GM19239 (cell line): ENCODE results near the gene SMCO3.

ENCODE experiments used
- DNase-seq: peaks from one replicate; pipeline ENCODE4 v3.0.0; 2011; ENCODE audit warnings: low spot score; ENCODE audit not compliant: insufficient read length
- FAIRE-seq: peaks from 2 replicates; lab custom pipeline; 2011; peaks lifted over from hg19 to GRCh38; lab: Jason Lieb, UNC

Gene SMCO3

DNA sequence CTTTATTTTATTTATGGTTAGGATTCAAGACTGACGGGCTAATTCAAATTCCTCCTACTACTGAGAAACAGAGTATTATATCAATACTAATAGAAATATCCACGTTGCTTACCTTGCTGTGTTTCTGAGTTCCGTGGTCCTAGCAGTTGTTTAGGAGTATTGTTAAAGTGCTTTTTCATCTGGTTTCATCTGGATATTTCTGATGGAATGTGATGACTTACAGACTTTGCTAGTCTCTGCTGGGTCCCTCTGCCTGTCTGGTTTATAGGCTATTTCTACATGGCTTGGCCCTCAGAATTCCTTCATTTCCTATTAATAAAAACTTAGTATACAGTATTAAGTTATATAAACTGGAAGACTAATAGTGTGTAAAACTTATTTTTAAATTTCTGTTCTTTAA, at the start of gene SMCO3:
Gene SMCO3, minus strand, starts transcription at position 169 of the 400 bp plus-strand sequence. CDS start 7,502 bp downstream, outside the sequence.
- no peak for DNase-seq
- no peak for FAIRE-seq

DNA sequence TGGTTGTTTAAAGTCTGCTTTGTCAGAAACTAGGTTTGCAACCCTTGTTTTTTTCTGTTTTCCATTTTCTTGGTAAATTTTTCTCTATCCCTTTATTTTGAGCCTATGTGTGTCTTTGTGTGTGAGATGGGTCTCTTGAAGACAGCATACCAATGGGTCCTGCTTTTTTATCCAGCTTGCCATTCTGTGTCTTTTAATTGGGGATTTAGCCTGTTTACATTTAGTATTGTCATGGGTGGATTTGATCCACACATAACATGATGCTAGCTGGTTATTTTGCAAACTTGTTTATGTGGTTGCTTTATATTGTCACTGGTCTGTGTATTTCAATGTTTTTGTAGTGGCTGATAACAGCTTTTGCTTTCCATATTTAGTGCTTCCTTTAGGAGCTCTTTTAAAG, 46.5 kb upstream of the SMCO3 start:
- FAIRE-seq (no peak), DNase-seq (no peak)

DNA sequence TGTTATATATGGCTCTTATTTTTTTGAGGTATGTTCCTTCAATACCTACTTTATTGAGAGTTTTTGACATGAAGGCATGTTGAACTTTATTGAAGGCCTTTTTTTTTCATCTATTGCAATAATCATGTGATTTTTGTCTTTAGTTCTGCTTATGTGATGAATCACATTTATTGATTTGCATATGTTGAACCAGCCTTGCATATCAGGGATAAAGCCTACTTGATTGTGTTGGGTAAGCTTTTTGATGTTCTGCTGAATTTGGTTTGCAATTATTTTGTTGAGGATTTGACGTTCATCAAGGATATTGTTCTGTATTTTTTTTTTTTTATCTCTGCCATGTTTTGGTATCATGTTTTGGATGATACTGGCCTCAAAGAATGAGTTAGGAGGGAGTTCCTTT, 44.5 kb upstream of the SMCO3 start:
- no peak for DNase-seq
- FAIRE-seq = no peak

DNA sequence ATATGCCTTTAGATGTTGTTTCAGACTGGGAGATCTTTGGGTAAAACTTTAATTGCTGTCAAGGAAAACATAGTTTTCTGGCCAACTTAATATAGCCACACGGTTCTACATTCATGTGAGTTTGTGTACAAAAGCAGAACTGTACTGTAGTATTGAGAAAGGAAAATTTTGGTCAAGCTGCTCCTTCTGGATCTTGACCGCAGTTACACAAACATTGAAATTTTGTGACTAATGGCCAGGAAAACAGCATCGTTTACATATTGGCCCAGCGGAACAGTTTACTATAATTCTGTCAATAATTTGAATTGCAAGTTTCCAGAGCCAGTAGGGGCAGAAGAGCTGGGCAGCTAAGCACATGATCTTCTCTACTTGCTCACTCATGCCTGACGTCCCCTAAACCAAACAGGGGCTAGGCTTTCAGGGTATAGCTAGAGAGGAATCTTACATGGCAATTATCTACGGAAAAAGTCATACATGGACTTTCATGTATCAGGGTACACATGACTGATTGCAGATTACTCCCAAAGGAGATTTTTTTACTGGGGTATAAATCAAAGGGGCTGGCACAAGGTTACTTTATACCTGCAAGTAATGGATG, 40.7 kb upstream of the SMCO3 start:
- no peak for DNase-seq
- peak; percentile 11 for FAIRE-seq

DNA sequence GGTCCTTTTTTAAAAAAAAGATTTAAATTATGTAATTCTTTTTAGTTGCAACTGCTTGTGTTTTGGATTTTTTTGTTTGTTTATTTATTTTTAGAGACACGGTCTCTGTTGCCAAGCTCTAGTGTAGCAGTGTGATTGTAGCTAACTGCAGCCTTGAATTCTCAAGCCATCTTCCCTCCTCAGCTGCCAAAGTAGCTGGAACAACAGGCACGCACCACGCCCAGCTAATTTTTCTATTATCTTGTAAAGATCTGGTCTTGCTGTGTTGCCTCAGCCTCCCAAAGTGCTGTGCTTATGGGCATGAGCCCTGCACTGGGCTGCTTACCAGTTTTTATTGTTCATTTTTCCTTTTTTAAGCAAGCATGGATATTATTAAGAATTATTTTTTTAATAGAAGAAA, 40.0 kb upstream of the SMCO3 start:
- FAIRE-seq (no peak), DNase-seq (no peak)

DNA sequence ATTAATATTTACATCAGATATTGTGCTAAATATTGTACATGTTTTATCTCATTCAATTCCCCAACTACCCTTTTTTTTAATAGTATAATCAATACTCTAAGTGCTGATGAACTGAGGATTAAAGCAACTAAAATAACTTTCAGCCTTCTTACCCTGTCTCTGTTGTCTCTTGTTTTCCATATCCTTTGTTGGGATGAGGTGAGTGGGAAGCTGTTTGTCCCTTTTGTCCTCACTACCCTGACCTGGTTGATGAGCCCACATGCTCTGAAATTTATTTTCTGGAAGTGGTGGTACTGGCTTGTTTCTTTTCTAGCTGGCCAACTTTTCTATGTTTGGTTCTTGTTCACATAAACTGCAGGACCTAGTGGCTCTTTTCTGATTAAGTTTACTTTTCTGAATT, 38.9 kb upstream of the SMCO3 start:
- no peak for FAIRE-seq

DNA sequence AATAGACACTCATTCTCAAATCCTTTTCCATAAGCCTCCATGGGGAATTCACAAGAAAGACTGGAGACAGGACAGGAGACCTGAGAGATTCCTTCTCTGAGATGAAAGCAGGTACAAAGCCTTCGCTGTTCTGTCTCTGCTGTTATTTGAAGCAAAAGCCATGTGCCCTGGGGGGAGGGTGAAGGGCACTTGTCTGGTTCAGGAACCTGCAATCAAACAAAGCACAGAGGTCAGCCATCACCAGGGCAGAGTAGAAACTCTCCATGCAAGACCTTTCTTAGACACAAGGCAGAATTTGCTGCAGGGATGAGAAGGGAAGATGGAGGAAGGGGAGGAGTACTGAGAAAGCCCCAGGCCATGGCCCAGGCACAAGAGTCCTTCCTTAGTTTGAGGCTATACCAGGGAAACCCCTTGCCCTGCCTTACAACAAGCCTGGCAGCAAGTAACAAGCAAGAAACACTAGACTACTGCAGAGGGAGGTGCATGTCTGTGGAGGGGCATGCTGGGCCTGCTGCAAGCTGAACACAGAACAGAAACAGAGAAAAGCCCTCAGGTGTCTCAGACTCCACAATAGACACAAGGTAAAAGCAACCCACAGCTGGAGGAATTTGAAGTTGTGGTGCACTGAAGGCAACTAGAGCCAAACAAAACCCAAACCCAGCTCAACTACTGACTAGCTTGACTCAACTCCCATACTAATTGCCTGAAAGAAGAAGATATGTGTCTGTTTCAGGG, 37.1 kb upstream of the SMCO3 start:
- FAIRE-seq = peak; percentile 53
- DNase-seq = no peak

More for the DNA sequence above, 38.9 kb upstream of the SMCO3 start:
- no peak for DNase-seq

DNA sequence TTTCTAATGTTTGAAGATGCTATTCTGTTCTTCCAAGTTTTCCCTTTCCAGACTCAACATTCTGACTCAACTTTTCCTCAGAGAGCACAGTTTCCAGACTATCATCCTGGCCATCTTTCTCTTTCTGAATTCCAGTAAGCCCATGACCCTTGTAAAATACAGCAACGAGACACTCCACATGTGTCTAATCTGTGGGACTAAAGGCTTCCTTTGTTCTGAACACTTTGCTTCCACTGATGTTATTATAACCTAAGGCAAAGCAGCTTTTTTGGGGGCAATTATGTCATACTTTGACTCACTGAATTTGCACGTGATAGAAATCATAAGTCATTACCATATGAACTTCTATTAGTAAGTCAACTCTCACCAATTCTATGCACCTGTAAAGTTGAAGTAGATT, 35.7 kb upstream of the SMCO3 start:
- DNase-seq (no peak), FAIRE-seq (no peak)

DNA sequence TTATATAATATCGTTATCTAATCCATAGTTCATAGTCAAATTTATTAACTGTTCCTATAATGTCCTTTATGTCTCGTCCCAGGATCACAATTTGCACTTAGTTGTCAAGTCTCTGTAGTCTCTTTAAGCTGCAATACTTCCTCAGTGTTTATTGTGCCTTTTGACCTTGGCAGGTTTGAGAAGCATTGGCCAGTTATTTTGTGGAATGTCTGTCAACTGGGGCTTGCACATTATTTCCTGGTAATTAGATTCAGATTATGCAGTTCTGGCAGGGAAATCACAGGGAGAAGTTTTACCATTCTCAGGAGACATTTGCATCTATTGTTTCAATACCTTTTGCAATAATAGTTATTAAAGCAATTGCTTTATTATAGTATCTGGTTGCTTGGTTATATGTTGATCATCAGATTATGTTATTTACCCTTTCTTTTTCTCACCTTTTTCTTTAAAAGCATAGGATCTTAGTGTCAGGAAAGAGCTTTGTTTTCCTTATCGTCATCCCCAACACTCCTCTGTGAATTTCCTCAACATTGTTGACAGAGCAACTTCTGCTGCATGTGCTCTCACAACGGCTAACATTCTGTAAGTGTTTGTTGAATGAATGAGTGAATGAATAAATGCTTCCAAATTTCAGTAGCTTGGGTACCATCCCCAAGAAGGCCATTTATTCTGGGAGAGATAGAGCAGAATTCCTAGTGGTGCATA, 33.0 kb upstream of the SMCO3 start:
- FAIRE-seq (no peak), DNase-seq (no peak)

DNA sequence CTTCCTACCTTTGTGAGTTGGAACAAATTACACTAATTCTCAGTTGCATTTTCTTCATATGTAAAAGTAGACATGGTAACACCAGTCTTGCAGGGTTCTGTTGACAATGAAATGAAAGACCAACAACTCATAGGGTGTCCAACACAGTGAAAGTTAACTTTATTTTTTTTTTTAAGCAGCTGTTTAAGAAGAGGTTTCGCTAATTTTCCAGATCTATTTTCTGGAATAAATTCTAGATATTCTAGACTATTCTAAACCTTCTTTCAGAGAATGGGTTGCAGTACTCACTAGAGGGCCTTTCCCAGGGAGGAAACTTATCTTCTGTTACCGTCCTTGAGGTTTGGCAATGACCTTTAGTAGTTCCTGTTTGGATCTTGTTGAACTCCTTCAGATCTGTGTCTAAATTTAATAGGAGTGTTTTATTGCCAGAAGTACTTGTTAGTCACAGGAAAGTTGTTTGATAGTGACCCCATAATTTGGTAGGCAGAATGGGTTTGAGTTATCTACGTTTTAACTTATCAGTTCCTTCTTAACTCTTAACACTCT, 32.1 kb upstream of the SMCO3 start:
- no peak for FAIRE-seq
- DNase-seq = no peak

DNA sequence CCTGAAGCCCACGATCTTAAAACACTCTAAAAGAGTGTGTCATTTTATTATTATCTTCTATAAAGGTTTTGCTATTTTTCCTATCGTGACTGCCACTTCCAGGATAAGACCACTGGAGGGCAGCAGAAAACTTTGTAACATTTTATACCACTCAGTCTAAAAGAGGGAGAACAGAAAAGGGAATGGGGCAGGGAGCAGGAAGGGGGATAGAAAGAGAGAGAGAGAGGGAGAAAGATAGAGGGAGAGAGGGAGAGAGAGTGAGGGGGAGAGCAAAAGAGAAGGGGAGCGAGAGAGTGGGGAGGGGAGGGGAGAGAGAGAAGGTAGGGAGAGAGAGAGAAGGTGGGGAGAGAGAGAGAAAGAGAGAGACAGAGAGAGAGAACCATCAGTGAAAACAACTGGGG, 31.4 kb upstream of the SMCO3 start:
- FAIRE-seq (peak; percentile 21), DNase-seq (peak; percentile 7)

DNA sequence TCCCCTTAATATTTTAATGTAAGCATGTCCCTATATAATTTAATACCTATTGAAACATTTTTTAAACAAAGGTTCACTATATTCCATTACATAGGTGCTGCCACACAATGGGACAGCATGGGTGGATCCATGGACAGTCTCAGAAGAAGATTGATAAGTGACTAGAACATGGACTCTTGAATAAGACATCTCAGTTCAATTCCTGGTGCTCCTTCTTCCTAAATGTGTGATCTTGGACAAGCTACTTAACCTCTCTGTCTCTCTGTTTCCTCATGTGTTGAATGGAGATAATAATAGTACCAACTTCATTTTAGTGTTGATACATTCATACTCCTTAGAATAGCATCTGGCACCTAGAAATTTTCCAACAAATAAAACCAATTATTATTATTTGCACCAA, 30.4 kb upstream of the SMCO3 start:
- no peak for FAIRE-seq
- DNase-seq = no peak

DNA sequence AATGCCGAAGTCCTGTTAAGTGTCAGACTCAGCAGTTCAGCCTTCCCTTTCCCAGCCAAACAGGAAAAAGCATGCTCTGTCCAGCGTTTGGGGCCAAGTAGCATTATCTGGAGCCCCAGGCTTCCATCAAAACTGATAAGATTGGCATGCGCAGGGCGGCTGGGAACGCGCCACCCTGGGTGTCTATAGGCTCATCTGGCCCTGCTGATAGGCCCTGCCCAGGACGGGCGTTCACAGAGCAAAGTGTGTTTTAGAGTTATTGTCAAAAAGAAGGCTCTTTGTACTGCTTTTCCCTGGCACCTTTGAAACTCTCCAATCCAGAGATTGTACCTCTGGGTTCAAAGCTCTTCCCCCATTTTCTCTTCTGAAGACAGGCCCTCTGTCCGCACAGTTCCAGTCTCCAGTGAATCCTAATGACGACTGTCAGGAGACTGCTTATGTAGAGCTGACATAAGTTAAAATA, 29.5 kb upstream of the SMCO3 start, which contains the start of gene ART4:
Gene ART4, minus strand, starts transcription at position 102 of the 463 bp plus-strand sequence. CDS start 413 bp downstream, outside the sequence.
- FAIRE-seq = no peak
- DNase-seq = no peak

DNA sequence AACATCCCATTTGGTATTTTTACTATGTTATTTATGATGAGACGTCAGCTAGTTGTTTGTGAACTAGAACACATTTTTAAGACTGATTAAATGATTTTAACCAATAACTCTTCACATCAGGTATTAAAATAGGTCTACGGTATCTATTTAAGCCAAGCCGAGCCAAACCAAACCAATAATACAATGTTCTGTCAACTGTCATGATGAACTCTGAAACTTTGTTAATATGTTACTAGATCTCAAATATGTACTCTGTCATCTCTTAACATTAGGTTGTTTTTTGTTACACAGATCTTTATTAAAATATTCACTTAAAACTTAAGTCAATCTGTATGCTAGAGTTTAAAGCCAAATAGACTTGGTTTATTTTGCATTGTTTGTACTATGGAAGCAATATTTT, 28.3 kb upstream of the SMCO3 start:
- DNase-seq = no peak
- no peak for FAIRE-seq

DNA sequence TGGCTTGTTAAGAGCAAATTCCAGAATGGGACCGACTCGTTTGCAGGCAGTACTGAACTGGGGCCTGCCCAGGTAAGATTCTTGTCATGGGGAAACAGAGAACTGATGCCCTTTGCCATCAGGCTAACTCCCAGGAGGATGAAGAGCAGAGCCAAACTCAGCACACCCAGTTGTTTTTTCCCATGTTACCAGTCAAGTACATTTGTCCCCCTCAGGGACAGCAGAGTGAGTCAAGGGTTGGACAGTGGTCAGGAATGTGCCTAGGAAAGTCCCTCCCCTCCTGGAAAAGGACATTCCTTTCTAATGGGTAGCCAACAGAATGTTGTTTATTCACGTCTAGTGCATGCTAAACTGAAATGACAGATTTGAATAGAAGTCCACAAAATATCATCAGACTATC, 27.8 kb upstream of the SMCO3 start:
- no peak for DNase-seq
- no peak for FAIRE-seq

DNA sequence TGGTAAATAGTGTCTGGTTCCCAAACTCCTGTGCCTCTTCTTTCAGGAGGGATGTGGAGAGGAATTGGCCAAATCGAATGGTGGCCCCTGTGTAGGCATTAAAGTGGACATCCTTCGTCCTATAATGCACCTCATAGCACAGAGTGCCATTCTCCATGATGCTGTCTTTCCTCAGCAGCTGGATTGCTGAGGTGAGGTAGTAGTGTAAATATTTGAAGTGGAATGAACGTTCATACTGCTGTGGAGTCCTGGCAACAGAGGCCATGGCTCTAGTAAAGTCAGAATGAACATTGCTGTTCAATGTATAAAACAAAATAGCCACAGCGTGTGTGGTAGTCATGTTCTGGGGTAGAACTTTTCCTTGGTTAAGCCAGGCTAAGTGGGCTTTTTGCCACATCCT, 26.6 kb upstream of the SMCO3 start:
- FAIRE-seq = no peak
- DNase-seq = no peak

DNA sequence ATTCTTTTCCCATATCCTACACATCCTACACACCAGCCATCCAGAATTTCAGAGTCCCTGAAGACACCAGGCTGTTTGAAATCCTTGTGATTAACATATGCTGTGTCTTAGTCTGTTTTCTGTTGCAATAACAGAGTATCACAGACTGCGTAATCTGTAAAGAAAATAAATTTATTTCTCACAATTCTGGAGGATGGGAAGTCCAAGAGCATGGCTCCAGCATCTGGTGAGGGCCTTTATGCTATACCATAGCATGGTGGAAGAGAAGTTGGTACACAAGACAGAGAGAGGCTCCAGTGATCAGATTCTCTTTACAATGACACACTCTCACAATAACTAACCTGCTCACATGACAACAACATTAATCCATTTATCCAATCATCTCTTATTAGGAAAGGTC, 25.3 kb upstream of the SMCO3 start:
- DNase-seq = no peak
- FAIRE-seq = no peak

DNA sequence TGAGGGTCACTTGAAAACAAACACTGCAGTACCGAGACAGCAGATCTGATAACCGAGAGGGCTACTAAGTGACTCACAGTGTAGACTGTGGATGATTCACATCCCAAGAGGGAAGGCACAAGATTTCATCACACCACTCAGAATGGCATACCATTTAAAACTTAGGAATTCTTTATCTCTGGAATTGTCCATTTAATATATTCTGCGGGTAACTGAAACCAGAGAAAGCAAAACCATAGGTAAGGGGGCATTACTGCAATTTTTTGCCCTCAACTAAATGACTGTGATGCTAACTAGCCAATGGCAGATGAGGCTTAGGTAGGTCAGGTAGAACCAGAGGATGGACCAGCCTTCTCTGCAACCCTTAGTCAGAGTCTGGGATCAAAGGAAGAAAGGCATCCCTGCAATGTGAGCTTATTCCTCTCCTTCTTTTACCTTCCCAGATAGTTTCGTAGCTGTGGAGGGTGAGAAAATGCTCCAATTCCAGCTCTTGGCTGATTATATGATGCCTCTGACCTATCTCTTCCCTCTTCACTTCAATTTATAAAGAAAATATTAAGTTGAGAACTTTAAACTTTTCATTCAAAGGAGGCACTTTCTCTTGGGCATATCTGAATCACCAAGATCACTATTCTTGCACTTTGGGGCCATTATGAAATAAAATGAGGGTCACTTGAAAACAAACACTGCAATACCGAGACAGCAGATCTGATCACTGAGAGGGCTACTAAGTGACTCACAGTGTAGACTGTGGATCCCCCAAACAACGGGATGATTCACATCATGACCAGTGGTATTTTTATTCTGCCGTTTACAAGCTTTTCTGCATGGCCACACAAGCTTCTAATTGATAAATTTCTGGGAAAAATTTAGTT, 22.6 kb upstream of the SMCO3 start:
- no peak for DNase-seq

DNA sequence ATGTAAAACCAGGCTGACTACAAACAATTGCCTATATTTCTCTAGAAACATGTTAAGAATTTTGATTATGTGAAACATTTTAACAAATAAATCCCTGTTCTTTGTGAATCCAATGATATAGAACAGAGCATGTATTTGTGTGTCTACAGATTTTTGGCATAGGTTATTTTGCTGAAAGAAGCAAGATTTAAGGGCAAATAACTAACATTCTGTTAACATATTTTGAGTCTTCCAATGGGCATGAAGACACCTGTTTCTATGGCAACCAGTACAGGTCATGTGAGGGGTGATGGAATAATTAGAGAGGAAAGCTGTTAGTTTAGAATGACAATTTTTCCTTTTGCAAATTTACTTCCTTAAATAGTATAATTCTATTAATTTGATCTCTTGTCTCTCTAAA, 20.5 kb upstream of the SMCO3 start:
- no peak for DNase-seq
- no peak for FAIRE-seq

More for the DNA sequence above, 22.6 kb upstream of the SMCO3 start:
- FAIRE-seq = no peak

DNA sequence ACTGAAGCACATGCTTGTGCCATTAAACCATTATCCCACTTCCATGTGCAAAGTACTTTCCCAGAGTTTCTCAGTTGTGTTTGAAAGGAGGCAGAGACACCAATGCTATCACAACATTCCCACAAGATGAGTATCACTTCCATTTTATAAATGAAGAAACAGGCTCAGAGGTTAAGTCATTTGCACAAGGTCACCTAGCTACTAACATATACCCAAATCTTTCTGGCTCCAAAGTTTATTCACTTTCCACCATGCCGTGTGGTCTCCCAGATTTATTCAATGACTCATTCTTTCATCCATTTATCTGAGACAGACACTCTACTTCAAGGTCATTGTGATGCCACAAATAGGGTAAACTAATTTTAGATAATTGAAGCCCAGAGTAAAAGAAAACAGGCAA, 20.0 kb upstream of the SMCO3 start:
- DNase-seq = no peak
- FAIRE-seq = no peak
